GM12878 (cell line): ENCODE measurements around the gene C17orf107. TPM values are rescaled to one million over a fixed set of nuclear protein-coding genes. Genes with fewer than 3 reads are reported as not detected.

ENCODE experiments used
- ATAC-seq: fragments of 200-7000 bp; cut with Tn5 transposase; 3 replicates; pipeline ENCODE4 v1.9.1; 2020; ENCODE audit warnings: mild to moderate bottlenecking, moderate library complexity
- BruUV-seq: library from RNA; stranded (reverse); fragments of 400-500 nt; replicated peaks from 2 replicates; lab custom pipeline; 2021; lab: Mats Ljungman, UMichigan
- CTCF ChIA-PET: fragments of 300-600 bp; sonication (Branson Sonifier 250); formaldehyde crosslinking; extraction: SDS; loops from one replicate; lab custom pipeline; 2021; ENCODE audit warnings: inconsistent platforms; lab: Yijun Ruan, JAX
- POLR2A ChIA-PET: fragments of 350-600 bp; formaldehyde crosslinking; extraction: SDS; loops from one replicate; lab custom pipeline; 2021; ENCODE audit warnings: inconsistent platforms; lab: Charles Lee
- RAD21 ChIA-PET: fragments of 300-600 bp; sonication (Branson Sonifier 250); formaldehyde crosslinking; loops from one replicate; lab custom pipeline; 2023; ENCODE audit warnings: antibody characterized with exemption; ENCODE audit not compliant: unreplicated experiment; lab: Charles Lee
- SMC1A ChIA-PET: fragments of 300-600 bp; sonication (Branson Sonifier 250); formaldehyde crosslinking; loops from one replicate; lab custom pipeline; 2023; ENCODE audit not compliant: unreplicated experiment, uncharacterized antibody; lab: Charles Lee
- DNase-seq: peaks from one replicate; pipeline ENCODE4 v3.0.0-alpha.2; 2011; ENCODE audit warnings: low read depth, low spot score
- FAIRE-seq: peaks from 3 replicates; lab custom pipeline; 2011; peaks lifted over from hg19 to GRCh38; lab: Jason Lieb, UNC
- H2AFZ ChIP-seq: 2 replicates; pipeline ENCODE4 v1.6.0; 2011; ENCODE audit warnings: low read depth, low read length, control low read depth; ENCODE audit not compliant: control insufficient read depth
- H3K27ac ChIP-seq: 2 replicates; pipeline ENCODE4 v1.5.1; 2011; ENCODE audit warnings: control low read depth; ENCODE audit not compliant: control insufficient read depth, insufficient read depth
- H3K27me3 ChIP-seq, 2 experiments: replicated peaks in 1 of 2; 2 replicates each; pipeline versions ENCODE4 v1.6.0 to v1.6.1; 2011; ENCODE audit warnings: low read length in 1 of 2; ENCODE audit not compliant: control insufficient read depth in 2 of 2, insufficient read depth in 2 of 2
- H3K36me3 ChIP-seq, 2 experiments: 2 replicates each; pipeline ENCODE4 v1.5.1; 2011; ENCODE audit warnings: low read length in 1 of 2; ENCODE audit not compliant: control insufficient read depth in 2 of 2, insufficient read depth in 2 of 2
- H3K4me1 ChIP-seq: 2 replicates; pipeline ENCODE4 v1.6.1; 2011; ENCODE audit warnings: mild to moderate bottlenecking, low read length, moderate library complexity, mixed read lengths; ENCODE audit not compliant: control insufficient read depth, insufficient read depth
- H3K4me2 ChIP-seq: 2 replicates; pipeline ENCODE4 v1.6.0; 2011; ENCODE audit warnings: control low read depth; ENCODE audit not compliant: control insufficient read depth, insufficient read depth
- H3K4me3 ChIP-seq: fragments of 200-600 bp; sonication (generic); 2 replicates; pipeline ENCODE4 v1.5.1; 2016
- H3K79me2 ChIP-seq: 2 replicates; pipeline ENCODE4 v1.6.0; 2011; ENCODE audit warnings: low read length; ENCODE audit not compliant: control insufficient read depth, insufficient read depth
- H3K9ac ChIP-seq: 2 replicates; pipeline ENCODE4 v1.8.0; 2011; ENCODE audit warnings: low read length, control low read depth, mixed read lengths; ENCODE audit not compliant: control insufficient read depth, insufficient read depth
- H3K9me3 ChIP-seq: replicated peaks from 3 replicates; pipeline ENCODE4 v1.5.1; 2011; ENCODE audit warnings: mild to moderate bottlenecking, low read length; ENCODE audit not compliant: control insufficient read depth, insufficient read depth
- H4K20me1 ChIP-seq: 2 replicates; pipeline ENCODE4 v1.6.0; 2011; ENCODE audit not compliant: control insufficient read depth, insufficient read depth
- NBN ChIP-seq: fragments of 450-650 bp; IDR thresholded peaks from 2 replicates; pipeline ENCODE4 v1.6.1; 2016
- SMAD5 ChIP-seq: IDR thresholded peaks from 2 replicates; pipeline ENCODE4 v1.6.1; 2016; ENCODE audit warnings: antibody characterized with exemption, low read depth
- SPI1 ChIP-seq: IDR thresholded peaks from 2 replicates; pipeline ENCODE4 v1.6.1; 2011; ENCODE audit warnings: low read depth, mild to moderate bottlenecking, low read length, moderate library complexity, borderline replicate concordance; ENCODE audit not compliant: insufficient read depth
- ZNF384 ChIP-seq: IDR thresholded peaks from 2 replicates; pipeline ENCODE4 v1.6.1; 2012; ENCODE audit warnings: low read depth, mild to moderate bottlenecking, low read length, improper control_type of control experiment, borderline replicate concordance
- WGBS: methylation state at CpG from one replicate; pipeline ENCODE4 v1.1.6; 2016; ENCODE audit warnings: low lambda C conversion rate; ENCODE audit not compliant: insufficient replicate concordance, insufficient coverage; ENCODE audit errors: missing lambda C conversion rate; 5-methylcytosine and 5-hydroxymethylcytosine counted together
- in situ Hi-C: fragments of 300-500 bp; cut with MboI; formaldehyde crosslinking; loops from 9 replicates; pipeline ENCODE4 v1.14.3; 2018; ENCODE audit warnings: mixed read lengths
- intact Hi-C: fragments of 100-400 bp; cut with micrococcal nuclease; formaldehyde crosslinking; loops from one replicate; pipeline ENCODE4 v1.14.2; 2022; ENCODE audit not compliant: unreplicated experiment
- polyA plus RNA-seq, 11 experiments: library from polyadenylated mRNA; depleted of rRNA in 4 of 11; unstranded in 6 of 11; stranded (reverse) in 5 of 11; fragments of >200 nt; fragmentation: Nextera tagmentation in 4 of 11; fragmentation: Illumina TruSeq in 1 of 11; extraction: Ambion mirVana in 4 of 11; extraction: Trizol in 1 of 11; gene quantifications; 1 replicate in 1 of 11; 2 replicates in 10 of 11; pipeline versions ENCODE4 v1.2.1 to v1.2.3, GENCODE V29; 2011 to 2016; ENCODE audit warnings: inconsistent platforms in 2 of 11, missing spikeins in 2 of 11, low read depth in 1 of 11
- total RNA-seq, 4 experiments: library from RNA; depleted of rRNA in 3 of 4; stranded (reverse); fragments of >200 nt in 3 of 4; fragmentation: Illumina TruSeq in 1 of 4; extraction: Trizol in 1 of 4; gene quantifications; 2 replicates each; pipeline versions ENCODE4 v1.2.1 to v1.2.3, GENCODE V29; 2013 to 2021
- TF ChIP-seq, protein P1 (sequence below): IDR thresholded peaks from 2 replicates; pipeline ENCODE4 v1.6.1; 2011; ENCODE audit warnings: borderline replicate concordance, low read depth, mild to moderate bottlenecking, moderate library complexity, mixed read lengths, low read length; ENCODE audit not compliant: insufficient read depth; ENCODE audit errors: extremely low read length
- TF ChIP-seq, protein P2 (sequence below): IDR thresholded peaks from 2 replicates; pipeline ENCODE4 v1.6.1; 2012; ENCODE audit warnings: mild to moderate bottlenecking, low read depth, low read length

The C17orf107 gene
- total and polyA plus RNA-seq, 10 of the 15 experiments (the other 5 are each of a cell fraction or from before 2014, with no cell fraction given), result 0.05 to 0.46 (median 0.11) TPM; not detected in 3

DNA sequence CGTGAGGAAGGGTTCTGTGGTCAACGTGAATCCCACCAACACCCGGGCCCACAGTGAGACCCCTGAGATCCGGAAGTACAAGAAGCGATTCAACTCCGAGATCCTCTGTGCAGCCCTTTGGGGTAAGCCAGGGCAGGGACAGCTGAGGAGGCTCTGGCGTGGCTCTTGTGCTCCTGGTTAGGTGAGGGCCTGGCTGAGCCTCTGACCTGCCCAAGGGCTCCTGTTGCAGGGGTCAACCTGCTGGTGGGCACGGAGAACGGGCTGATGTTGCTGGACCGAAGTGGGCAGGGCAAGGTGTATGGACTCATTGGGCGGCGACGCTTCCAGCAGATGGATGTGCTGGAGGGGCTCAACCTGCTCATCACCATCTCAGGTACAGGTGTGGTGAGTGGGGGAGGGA is 4.2 kb upstream of the C17orf107 start:
- POLR2A ChIA-PET, result no interaction called here
- Histone ChIP-seq H3K27me3 (no peaks in the 10 kb centered on the region), H2AFZ (no peak overlapping the region), H3K4me2 (no peak overlapping the region), H4K20me1 (no peaks in the 10 kb centered on the region), H3K9ac (no peak overlapping the region), H3K27ac (no peak overlapping the region), H3K9me3 (no peaks in the 10 kb centered on the region; the same call in 2 of the 3 replicates), H3K79me2 (no peaks in the 10 kb centered on the region), H3K36me3 (peaks cover 6 to 23% of the 10 kb centered on the region in 2 experiments; a peak in 3 of 4 replicates), H3K4me1 (peaks cover 6% of the 10 kb centered on the region; the same call in 1 of the 2 replicates), H3K4me3 (no peak overlapping the region)
- ATAC-seq, result no peak
- RAD21 ChIA-PET, result no interaction called here
- FAIRE-seq, result no peak
- SMC1A ChIA-PET, result no interaction called here
- no TSS peak for BruUV-seq
- CTCF ChIA-PET, result no interaction called here
- WGBS, result 95% methylated on average over 13 of the region's 13 CpGs
- intact Hi-C loops, result no loop called here
- TF ChIP-seq, protein P1, sequence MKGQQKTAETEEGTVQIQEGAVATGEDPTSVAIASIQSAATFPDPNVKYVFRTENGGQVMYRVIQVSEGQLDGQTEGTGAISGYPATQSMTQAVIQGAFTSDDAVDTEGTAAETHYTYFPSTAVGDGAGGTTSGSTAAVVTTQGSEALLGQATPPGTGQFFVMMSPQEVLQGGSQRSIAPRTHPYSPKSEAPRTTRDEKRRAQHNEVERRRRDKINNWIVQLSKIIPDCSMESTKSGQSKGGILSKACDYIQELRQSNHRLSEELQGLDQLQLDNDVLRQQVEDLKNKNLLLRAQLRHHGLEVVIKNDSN, result no peak
- TF ChIP-seq ZNF384 (no peak), NBN (no peak), SPI1 (no peak), SMAD5 (no peak)
- TF ChIP-seq, protein P2, sequence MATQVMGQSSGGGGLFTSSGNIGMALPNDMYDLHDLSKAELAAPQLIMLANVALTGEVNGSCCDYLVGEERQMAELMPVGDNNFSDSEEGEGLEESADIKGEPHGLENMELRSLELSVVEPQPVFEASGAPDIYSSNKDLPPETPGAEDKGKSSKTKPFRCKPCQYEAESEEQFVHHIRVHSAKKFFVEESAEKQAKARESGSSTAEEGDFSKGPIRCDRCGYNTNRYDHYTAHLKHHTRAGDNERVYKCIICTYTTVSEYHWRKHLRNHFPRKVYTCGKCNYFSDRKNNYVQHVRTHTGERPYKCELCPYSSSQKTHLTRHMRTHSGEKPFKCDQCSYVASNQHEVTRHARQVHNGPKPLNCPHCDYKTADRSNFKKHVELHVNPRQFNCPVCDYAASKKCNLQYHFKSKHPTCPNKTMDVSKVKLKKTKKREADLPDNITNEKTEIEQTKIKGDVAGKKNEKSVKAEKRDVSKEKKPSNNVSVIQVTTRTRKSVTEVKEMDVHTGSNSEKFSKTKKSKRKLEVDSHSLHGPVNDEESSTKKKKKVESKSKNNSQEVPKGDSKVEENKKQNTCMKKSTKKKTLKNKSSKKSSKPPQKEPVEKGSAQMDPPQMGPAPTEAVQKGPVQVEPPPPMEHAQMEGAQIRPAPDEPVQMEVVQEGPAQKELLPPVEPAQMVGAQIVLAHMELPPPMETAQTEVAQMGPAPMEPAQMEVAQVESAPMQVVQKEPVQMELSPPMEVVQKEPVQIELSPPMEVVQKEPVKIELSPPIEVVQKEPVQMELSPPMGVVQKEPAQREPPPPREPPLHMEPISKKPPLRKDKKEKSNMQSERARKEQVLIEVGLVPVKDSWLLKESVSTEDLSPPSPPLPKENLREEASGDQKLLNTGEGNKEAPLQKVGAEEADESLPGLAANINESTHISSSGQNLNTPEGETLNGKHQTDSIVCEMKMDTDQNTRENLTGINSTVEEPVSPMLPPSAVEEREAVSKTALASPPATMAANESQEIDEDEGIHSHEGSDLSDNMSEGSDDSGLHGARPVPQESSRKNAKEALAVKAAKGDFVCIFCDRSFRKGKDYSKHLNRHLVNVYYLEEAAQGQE, result no peak
- TF ChIP-seq, all 136 proteins: peak for 0
- no peak for DNase-seq
- in situ Hi-C loops, result no loop called here
